AG04450 (cell line): ENCODE results near the gene AARSD1. TPM values are rescaled to one million over a fixed set of nuclear protein-coding genes. Genes with fewer than 3 reads are reported as not detected.

ENCODE experiments used
- CTCF ChIA-PET: fragments of 300-600, 350-600 bp; formaldehyde crosslinking; extraction: SDS; loops from one replicate; lab custom pipeline; 2022; ENCODE audit warnings: antibody characterized with exemption, inconsistent platforms; lab: Charles Lee
- POLR2A ChIA-PET: fragments of 350-600 bp; formaldehyde crosslinking; extraction: SDS; loops from one replicate; lab custom pipeline; 2021; ENCODE audit warnings: antibody characterized with exemption, inconsistent platforms; lab: Yijun Ruan, JAX
- DNase-seq: peaks from one replicate; pipeline ENCODE4 v3.0.0-alpha.2; 2011; ENCODE audit warnings: low read depth, low spot score
- H3K27ac ChIP-seq: one replicate; pipeline ENCODE4 v1.5.1; 2012; ENCODE audit warnings: low read depth, low read length, control low read depth
- H3K27me3 ChIP-seq: one replicate; pipeline ENCODE4 v1.6.0; 2012; ENCODE audit warnings: low read length; ENCODE audit not compliant: control insufficient read depth, insufficient read depth
- H3K4me3 ChIP-seq: 2 replicates; pipeline ENCODE4 v1.5.1; 2011; ENCODE audit warnings: mild to moderate bottlenecking, low read depth, low read length, control low read depth
- H3K9me3 ChIP-seq: 2 replicates; pipeline ENCODE4 v1.5.1; 2012; ENCODE audit warnings: low read length; ENCODE audit not compliant: control insufficient read depth, insufficient read depth
- CTCF ChIP-seq: IDR thresholded peaks from 2 replicates; pipeline ENCODE4 v1.5.1; 2011; ENCODE audit warnings: low read depth, low read length, control low read depth, inconsistent platforms
- polyA plus RNA-seq: library from polyadenylated mRNA; depleted of rRNA; stranded (reverse); fragments of >200 nt; gene quantifications from 2 replicates; pipeline ENCODE4 v1.2.3, GENCODE V29; 2011

AARSD1 gene
- polyA plus RNA-seq, 1 experiment = 39.7 TPM

- POLR2A ChIA-PET = interaction anchor here (0.6 kb wide), 1 partner anchor 11 kb away, joined by 3 read pairs; no protein-coding TSS in a partner anchor
- no peak for TF ChIP-seq CTCF
- H3K4me3 ChIP-seq = no peak overlapping the region
- no peak for DNase-seq
- CTCF ChIA-PET = interaction anchor here (0.7 to 1.5 kb wide), 2 partner anchors 70 to 304 kb away, joined by 4 read pairs; partner anchors contain the start of genes AOC2 and TUBG1
- no peak overlapping the region for H3K27ac ChIP-seq
- no peaks in the 10 kb centered on the region for H3K9me3 ChIP-seq
- peaks cover 8% of the 10 kb centered on the region for H3K27me3 ChIP-seq
Measured at GRCh38 chr17:42913981-42914617, 50.2 kb downstream of the AARSD1 start.

DNA sequence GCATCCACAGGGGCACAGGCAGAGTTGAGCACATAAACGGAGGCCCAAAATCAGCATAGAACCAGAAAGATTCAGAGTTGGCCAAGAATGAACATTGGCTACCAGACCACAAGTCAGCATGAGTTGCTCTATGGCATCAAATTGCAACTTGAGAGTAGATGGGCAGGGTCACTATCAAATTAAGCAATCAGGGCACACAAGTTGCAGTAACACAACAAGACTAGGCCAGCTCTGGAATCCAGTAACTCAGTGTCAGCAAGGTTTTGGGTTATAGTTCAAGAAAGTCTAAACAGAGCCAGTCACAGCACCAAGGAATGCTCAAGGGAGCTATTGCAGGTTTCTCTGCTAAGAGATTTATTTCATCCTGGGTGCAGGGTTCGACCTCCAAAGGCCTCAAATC, 50.7 kb downstream of the AARSD1 start:
- no peak for DNase-seq
- no peak for TF ChIP-seq CTCF
- H3K27me3 ChIP-seq = peaks cover 8% of the 10 kb centered on the region
- H3K27ac ChIP-seq = no peak overlapping the region
- no peaks in the 10 kb centered on the region for H3K9me3 ChIP-seq
- POLR2A ChIA-PET = interaction anchor here (0.6 kb wide), 1 partner anchor 11 kb away, joined by 3 read pairs; no protein-coding TSS in a partner anchor
- CTCF ChIA-PET = interaction anchor here (0.7 to 1.5 kb wide), 2 partner anchors 70 to 304 kb away, joined by 4 read pairs; partner anchors contain the start of genes AOC2 and TUBG1
- H3K4me3 ChIP-seq = no peak overlapping the region

DNA sequence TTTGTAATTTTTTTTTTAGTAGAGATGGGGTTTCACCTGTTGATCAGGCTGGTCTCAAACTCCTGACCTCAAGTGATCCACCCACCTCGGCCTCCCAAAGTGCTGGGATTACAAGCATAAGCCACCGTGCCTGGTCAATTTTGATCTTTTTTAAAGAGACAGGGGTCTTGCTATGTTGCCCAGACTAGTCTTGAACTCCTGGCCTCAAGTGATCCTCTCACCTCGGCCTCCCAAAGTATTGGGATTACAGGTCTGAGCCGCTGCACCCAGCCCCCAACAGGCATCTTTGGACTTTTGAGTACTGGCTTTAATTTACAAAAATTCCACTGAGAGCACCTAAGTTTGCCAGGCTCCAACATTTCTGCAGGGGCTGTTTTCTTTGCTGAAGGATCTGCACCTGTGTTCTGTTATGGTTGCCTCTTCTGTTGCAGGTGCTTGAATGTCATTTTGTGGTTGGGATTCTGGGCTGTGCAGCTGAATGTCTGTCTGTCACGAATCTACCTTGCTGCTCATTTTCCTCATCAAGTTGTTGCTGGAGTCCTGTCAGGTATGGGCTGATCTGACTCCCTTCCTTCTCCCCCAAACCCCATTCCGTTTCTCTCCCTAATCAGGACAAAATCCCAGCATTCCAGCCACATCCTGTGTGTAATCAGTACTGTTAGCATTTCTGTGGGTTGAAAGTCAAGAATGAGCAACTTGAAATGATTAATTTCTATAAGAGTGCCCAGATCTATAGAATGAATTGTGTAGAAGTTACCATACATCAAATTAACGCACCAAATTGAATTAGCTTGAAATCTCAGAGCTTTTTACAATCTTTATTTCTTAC, 55.2 kb downstream of the AARSD1 start:
- CTCF ChIA-PET = interaction anchor here (0.7 to 1.0 kb wide), 2 partner anchors 20 to 564 kb away, joined by 3 to 4 read pairs; no protein-coding TSS in a partner anchor
- TF ChIP-seq CTCF = no peak
- H3K27ac ChIP-seq = no peak overlapping the region
- POLR2A ChIA-PET = interaction anchor here (0.6 to 0.9 kb wide), 3 partner anchors 61 to 197 kb away, joined by 3 to 5 read pairs (median 3); partner anchors contain the start of gene RPL27
- no peaks in the 10 kb centered on the region for H3K9me3 ChIP-seq
- H3K4me3 ChIP-seq = no peak overlapping the region
- peaks cover 29% of the 10 kb centered on the region for H3K27me3 ChIP-seq
- DNase-seq = peak; percentile 6

- Histone ChIP-seq H3K27me3 (peaks cover 37% of the 10 kb centered on the region), H3K9me3 (no peaks in the 10 kb centered on the region), H3K27ac (no peak overlapping the region), H3K4me3 (no peak overlapping the region)
- POLR2A ChIA-PET = no interaction called here
- CTCF ChIA-PET = no interaction called here
- no peak for TF ChIP-seq CTCF
- DNase-seq = no peak
Measured at GRCh38 chr17:42906772-42907446, 57.3 kb downstream of the AARSD1 start.
